Fibroblast of skin of left quadriceps (primary cell): ENCODE measurements around the gene BFSP1.

Experiments used
- DNase-seq, 2 experiments: peaks; one replicate each; pipeline ENCODE4 v3.0.0-alpha.2; 2013; ENCODE audit warnings: low read depth in 2 of 2

BFSP1 gene

DNA sequence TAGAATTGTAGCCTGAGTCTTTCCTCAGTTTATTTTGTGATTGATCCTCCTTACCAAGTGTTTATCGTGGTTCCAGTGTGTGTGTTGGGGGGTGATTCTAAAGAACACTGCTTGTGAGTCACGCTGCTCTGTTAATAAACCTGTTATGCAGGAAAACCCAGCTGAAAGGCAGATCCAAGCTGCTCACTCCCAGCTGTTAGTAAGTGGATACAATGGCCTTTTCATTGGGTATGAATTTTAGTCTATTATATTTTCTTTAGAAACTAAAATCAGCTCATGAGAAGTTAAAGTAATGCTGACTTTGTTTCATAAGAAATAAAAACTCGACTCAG is 26.5 kb upstream of the BFSP1 start:
- peak in 1 of 2 experiments; percentile 32 for DNase-seq

DNA sequence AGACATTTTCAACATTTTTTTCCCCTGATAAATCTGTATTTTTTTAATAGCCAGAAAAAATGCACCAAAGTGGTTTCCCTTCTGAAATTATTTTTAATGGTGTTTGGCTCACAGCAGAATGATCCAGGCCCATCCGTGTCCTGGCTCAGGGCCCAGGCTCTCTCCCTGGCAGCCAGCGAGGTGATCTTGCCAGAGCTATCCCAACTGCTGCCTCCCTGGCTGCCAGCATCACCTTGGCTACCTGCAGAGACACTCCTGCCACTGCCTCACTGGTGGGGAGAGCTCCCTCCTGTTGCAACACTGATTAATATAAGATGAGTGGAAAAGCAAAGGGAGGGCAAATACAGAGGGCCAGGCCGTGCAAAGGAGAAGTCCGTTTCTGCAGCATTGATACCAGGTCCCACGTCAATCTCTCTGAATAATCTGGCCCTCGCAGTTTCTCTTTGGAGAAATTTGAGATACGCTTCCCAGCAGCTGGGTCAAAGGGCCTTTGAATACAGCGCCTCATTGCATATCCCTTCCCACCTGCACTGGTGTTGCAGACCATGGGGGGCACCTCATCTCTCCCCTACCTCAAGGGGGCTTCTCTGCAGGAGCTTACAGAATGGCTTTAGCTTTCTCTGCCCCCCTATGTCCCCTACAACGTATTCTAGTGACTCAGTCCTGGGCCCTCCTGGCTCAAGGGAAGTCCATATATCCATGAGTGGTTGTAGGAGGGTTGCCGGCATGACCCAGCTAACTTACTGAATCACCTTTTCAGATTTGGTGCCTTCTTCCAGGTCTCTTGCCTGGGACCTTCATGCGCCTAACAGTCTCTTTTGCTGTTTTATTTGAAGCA is 25.9 kb upstream of the BFSP1 start:
- DNase-seq: no peak

DNA sequence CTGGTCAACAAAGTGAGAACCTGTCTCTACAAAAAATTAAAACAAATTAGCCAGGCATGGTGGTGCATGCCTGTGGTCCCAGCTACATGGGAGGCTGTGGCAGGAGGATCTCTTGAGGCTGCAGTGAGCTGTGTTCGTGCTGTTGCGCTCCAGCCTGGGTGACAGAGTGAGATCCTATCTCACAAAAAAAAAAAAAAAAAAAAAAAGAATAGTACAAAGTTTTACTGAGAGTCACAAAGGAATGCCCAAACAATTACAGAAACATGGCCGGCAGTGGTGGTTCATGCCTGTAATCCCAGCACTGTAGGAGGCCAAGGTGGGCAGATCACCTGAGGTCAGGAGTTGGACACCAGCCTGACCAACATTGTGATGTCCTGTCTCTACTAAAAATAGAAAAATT is 23.9 kb upstream of the BFSP1 start:
- DNase-seq: no peak

DNA sequence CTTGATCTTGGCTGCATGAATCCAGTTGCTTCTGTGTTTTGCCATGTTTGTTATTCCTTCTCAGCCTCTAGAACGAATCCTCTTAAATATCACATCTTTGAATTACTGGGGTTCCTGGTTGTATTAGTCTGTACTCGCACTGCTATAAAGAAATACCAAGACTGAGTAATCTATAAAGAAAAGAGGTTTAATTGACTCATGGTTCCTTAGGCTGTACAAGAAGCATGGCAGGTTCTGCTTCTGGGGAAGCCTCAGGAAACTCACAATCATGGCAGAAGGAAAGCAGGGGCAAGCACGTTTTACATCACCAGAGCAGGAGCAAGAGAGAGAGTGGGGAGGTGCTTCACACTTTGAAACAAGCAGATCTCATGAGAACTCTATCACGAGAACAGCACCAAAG is 18.0 kb upstream of the BFSP1 start:
- DNase-seq: no peak

DNA sequence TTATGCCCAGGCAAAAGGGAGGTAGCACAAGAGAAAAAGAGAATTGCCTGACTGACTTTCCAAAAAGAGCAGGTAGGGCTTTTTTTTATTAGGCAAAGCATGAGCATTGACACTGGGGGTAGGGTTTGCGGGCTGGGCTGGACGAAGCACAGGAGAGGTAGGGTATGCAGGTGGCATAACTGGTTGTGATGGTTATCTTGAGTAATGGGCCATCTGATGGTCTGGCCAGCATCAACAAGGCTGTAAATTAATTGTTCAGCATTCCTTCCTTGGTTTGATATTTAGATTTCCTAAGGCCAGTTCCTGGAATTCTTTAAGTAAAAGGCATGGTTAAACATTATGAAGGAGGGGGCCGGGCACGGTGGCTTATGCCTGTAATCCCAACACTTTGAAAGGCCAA is 13.9 kb upstream of the BFSP1 start:
- no peak for DNase-seq

- DNase-seq: peak; percentile 60 to 65
These were observed 12.5 kb upstream of the BFSP1 start for GRCh38 chr20:17543531-17544131.

DNA sequence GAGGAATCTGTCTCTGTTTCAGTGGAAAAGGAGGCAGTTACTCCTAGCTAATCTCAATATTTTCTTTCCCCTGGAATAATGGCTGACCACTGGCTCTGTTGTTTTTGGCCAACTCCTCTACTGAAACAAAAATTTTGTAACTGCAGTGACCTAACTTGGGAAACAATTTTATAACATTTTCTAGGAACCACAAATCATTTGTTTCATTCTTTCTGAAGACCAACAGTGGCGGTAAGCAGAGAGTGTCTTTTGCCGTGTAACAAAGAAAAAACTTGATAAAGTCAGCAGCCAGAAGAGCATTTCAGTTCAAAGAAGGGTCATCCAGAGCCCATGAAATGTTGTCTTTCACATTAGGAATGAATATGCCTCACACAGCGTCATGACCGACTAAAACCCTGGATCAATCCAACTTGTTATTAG is 11.8 kb upstream of the BFSP1 start:
- peak; percentile 65 to 67 for DNase-seq

GRCh38 chr20:17542481-17542880 is 11.3 kb upstream of the BFSP1 start:
- DNase-seq: no peak

DNA sequence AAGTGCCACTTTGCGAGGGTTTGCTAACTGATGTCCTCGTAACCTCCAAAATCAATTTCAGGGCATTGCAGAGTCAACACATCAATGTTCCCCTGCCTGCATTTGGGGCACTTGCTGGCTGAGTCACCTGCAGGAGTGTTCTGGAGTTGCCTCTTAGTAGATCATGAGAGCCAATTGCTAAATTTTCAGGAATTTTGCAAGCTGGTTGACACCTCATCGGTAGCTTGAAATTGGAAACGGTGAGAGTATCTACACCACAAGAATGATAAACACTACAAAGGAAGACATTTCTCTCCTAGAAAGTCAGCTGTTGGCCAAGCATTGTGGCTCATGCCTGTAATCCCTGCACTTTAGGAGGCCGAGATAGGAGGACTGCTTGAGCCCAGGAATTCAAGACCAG is 10.8 kb upstream of the BFSP1 start:
- no peak for DNase-seq

- DNase-seq: no peak
These were observed 10.4 kb upstream of the BFSP1 start for GRCh38 chr20:17541596-17541995.

DNA sequence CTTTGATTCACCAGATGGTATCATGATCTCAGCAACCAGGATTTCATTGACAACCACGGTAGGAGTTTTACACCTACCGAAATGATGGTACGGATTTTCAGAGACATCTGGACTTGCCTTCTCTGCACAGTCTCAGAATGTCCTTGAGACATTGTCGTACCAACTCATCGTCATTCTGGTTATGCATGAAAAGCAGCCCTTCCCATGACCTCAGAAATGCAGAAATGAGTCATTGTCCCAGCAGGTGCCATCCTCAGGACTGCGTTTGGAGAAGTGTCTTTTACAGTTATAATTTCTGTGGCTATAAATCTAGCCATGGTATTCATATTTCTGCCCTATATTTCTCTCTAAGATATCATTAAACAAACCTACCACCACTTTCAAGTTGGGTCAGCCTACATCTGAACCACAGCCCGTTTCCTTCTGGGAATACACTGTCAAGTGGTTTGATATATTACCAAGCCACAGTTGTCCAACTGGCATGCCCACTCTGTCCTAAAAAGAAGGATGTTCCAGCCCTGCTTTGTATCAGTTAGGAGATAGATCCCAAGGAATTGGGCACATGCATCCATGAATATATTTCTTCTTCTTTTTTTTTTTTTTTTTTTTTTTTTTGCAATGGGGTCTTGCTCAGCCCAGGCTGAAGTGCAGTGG is 7.5 kb upstream of the BFSP1 start:
- DNase-seq: no peak

DNA sequence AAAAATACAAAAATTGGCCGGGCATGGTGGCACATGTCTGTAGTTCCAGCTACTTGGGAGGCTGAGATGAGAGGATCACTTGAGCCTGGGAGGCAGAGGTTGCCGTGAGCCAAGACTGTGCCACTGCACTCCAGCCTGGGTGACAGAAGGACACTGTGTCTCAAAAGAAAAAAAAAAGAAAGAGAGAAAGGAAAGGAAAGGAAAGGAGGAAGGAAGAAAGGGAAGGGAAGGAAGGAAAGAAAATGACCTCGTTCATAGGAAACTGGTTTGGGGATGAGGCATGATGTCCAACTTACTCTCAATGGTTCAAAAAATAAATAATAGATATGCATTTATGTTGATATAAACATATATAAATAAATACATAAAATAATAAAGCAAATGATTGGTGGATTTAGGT is 6.8 kb upstream of the BFSP1 start:
- DNase-seq: no peak

- DNase-seq: peak; percentile 52 to 59
These were observed 5.8 kb upstream of the BFSP1 start for GRCh38 chr20:17536944-17537444.

GRCh38 chr20:17534077-17534476 is 2.9 kb upstream of the BFSP1 start:
- DNase-seq: no peak

DNA sequence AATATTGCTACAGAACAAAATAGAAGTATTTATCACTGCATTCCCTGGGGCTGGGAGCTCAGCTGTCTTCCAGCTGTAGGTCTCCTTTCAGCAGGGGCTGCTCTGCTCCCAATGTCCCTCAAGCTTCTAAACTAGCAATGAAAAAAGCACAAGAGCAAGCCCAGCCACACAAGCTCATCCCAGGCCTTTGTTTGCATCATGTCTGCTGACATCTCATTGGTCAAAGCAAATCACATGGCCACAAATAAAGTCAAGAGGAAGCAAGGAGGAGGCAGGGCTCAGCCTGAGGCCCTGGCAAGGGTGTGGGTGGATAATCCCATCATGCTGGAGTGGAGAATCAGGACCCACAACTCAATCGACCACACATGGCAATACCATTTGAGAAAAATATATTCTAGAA is 2.2 kb upstream of the BFSP1 start:
- DNase-seq: peak; percentile 36 to 39

DNA sequence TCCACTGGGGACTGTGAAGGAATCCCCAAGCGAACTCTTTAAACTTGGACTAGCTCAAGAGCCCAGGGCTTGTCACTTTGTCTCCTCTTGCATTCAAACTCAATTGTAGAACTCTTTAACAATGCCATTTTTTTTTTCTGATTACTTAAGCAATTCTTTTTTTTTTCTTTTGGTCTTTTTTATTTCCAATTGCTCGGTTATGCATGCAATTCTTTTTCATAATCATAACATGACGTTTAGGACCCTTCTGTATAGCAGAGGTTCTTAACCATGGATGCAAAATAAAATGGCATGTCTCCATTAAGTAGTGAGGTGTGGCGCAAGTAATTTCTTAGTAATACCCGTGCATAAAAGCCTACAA is 466 bp upstream of the BFSP1 start:
- DNase-seq: no peak

DNA sequence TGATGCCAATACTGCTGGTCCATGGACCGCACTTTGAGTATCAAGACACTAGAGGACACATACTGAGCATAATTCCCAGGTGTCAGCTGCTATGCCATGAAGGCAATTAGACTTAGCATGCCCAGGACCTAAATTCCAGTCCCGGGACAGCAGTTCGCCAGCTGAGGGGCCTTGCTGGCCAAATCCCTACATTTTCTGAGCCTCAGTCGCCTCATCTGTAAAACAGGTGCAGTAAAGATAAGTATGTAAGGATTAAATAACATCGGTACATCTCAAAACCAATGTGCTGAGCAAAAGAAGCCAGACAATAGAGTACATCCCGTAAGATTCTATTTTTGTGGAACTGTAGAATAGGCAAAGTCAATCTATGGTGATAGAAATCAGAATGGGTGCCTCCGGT is 1.0 kb downstream of the BFSP1 start:
- DNase-seq: no peak

DNA sequence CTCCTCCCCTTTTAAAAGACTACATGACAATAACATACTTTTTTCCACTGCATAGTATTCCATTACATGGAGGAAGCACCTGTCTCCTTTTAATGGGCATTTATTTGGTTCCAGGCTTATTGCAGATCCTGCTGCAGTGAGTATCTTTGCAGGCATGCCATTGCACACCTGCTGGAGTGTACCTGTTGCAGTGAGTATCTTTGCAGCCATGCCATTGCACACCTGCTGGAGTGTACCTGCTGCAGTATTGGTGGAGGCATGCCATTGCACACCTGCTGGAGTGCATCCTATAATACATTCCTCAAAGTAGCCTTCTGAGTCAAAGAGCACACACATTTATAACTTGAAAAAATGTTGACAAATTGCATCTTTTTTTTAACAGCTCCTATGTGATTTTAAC is 1.6 kb downstream of the BFSP1 start:
- no peak for DNase-seq

DNA sequence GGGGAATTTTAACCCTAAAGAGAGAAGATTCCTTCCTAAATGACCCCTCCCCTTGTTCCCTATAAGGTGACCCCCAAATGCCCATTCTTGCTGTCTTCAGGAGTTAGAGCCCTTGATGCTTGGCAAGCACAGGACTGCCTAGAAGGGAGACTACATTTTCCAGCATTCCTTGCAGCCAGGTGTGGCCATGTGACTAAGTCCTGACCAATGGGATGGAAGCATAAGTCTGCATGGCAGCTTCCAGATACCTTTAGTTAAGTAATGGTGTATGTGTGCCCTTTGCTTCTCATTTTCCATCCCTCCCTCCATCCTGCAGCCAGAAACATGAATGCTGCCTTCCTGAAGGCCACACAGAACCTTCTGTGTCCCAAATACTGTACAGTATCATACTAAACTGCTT is 5.5 kb downstream of the BFSP1 start:
- no peak for DNase-seq

GRCh38 chr20:17525132-17525531 is 6.0 kb downstream of the BFSP1 start:
- DNase-seq: no peak

GRCh38 chr20:17524560-17524959 is 6.6 kb downstream of the BFSP1 start:
- DNase-seq: no peak

- no peak for DNase-seq
These were observed 7.9 kb downstream of the BFSP1 start for GRCh38 chr20:17523326-17523725.

DNA sequence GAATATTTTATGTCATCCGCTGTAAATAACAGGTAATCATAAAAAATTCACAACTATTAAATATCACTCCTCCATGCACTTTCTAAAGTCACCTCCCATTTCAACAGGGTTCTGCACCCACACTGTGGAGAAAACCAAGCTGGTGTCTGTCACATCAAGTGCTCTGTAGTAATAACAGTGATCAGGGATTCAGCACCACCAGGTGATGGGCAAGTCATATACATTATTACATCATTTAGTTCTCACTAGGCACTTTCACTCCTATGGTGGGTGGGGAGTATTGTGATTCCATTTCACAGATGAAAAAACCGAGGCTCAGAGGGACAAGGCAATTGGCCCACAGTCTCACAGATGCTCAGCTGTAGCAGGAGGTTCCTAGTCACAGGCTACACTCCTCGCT is 8.7 kb downstream of the BFSP1 start:
- no peak for DNase-seq
